HG02588 (cell line): Measurements from ENCODE around the gene CBLN3.

ENCODE experiments used
- ATAC-seq: cut with Tn5 transposase; IDR thresholded peaks from one replicate; pipeline ENCODE4 v1.9.1; 2021; ENCODE audit warnings: mild to moderate bottlenecking, moderate library complexity; ENCODE audit not compliant: unreplicated experiment

The CBLN3 gene

DNA sequence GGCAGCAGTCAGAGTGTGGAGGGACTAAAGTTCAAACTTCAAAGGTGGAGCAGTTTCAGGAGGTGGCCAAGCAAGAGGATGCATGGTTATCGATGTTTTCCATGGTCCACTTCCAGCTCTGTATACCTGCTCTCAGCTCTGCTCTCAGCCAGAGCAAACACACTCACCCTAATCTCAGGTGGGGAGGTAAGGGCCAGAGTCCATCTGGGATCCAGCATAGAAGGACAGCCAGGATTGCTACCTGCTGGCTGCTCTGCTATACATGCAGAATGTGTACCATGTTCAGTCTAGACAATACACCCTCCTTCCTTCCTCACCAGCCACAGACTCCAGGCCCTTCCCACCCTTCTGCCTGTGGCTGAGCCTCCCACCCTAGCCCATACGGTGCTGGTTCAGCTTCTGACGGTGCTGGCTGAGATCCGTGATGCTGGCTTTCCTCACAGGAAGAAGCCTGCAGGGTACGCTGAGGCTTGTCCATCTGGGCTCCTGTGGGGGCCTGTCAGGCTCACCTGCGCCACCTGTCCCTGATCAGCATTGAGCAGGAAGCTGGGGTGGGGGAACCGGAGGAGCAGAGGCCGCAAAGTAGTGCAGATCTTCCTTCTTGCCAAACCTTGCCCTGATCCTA, 2.4 kb downstream of the CBLN3 start:
- ATAC-seq: no peak

DNA sequence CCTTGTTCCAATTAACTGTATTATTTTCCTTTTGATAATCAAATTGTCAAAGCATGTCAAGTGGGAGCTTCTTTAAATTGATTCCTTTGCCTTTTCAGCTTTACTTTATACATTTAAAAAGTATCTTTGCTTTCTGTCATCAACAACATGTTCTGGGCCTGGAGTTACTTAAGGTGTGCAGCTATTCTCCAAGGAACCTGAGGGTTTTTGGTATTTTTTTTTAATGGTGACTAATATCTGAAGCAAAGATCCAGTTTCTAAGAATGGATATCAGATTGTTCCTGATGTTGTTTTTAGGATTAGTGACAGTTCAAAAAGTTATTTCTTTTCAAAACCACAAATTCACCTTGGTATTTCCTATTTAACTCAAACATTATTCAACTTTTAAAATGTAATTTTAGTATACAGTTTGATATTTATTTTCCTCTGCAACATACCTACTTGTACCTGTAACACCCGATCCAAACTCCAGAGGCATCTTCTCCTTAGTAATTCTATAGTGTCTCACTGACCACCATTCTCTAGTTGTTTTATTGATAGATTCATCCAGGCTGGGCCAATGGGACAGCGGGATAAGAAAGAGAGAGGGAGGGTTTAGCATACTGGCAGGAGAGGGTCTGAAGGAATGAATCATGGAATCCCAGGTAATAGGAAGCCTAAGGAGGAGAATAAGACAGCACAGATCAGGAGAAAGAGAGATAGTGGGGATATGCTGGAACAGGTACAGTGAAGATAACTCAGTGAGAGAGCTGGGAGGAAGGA, 3.1 kb downstream of the CBLN3 start:
- ATAC-seq: no peak

DNA sequence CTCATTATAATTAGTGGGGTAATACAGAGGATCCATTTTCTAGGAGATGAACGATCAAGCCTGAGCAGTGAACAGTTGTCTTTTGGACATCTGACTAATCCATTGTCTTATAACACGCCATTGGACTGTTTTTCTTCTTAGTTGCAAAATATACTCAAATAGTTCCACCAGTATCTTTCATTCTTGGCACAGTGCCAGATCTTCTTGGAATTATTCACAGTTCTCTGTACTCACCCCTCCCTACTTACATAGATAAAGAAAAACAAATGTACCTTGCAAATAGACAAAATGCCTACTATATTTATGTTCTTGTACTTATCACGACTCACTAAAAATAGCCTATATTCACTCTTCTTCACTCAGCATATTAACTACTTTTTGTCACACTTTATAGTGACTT, 3.8 kb downstream of the CBLN3 start:
- no peak for ATAC-seq

DNA sequence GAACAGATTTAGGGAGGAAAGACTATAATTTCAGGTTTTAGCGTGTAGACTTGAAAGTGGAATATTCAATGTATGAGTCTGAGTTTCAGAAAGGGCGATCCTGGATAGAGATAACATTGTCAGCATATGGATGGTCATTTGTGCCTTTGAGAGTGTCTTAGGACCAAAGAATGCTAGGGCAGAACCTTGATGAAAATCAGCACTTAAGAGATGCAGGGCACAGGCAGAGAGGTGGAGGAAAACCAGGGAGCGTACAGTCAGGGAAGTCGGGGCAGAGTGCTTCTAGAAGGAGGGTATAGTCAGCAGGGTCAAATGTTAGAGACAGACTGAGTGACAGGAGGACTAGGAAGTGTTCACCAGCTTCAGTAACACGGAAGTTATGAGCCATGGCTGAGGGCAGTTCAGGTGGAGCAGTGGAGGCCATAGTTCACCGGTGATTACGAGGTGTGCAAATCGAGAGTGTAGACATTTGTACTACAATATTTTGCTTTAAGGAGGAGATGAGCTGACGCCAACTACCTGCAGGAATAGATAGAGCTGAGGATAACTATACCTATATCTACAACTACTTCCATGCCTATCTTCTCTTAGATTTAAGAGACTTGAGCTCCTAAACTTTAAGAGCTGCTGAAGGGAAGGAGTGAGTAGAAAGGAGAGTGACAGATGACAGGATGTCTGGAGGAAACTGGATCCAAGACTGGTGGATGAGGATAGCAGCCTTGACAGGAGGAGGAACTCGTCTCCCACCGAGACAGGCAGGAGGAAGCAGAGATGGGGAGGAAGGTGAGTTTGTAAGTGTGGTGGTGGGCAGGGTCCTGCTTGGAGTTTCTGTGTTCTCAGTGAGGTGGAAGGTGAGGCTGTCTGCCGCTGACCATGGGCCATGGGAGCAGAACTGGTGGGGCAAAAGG, 6.5 kb downstream of the CBLN3 start:
- no peak for ATAC-seq

DNA sequence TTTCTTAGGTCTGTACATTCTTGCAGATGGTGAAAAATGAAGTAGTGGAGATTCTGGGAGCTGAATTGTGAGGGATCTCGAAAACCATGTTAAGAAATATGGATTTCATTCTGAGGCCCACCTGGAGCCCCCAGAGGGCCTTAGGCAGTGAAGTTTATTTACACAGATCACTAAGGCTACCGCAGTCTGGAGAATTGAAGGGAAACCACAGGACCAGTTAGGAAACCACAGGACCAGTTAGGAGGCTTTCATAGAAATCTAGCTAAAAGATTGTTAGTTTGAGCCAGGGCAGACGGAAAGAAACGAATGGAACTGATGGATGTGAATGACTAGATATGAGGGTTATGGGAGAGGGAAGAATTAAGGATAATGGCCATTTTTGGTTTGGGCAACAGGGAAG, 7.2 kb downstream of the CBLN3 start:
- ATAC-seq: no peak

DNA sequence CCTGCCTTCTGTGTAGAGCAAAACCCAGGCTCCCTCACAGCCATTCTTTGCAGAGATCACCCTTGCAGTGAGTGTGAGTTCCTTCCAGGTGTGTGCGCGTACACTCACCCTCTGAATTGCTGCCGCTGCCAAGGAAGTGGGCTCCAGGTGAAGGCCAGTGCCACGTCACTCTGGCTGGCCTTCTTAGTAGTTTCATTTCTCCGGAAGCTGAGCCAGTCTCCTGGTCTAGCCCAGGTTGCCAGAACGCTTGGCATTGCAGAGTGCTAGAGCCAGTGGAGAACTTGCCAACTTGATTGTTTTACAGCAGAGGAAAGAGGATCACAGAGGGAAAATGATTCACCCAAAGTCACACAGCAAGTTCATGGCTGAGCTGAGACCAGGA, 11.0 kb downstream of the CBLN3 start:
- ATAC-seq: no peak

DNA sequence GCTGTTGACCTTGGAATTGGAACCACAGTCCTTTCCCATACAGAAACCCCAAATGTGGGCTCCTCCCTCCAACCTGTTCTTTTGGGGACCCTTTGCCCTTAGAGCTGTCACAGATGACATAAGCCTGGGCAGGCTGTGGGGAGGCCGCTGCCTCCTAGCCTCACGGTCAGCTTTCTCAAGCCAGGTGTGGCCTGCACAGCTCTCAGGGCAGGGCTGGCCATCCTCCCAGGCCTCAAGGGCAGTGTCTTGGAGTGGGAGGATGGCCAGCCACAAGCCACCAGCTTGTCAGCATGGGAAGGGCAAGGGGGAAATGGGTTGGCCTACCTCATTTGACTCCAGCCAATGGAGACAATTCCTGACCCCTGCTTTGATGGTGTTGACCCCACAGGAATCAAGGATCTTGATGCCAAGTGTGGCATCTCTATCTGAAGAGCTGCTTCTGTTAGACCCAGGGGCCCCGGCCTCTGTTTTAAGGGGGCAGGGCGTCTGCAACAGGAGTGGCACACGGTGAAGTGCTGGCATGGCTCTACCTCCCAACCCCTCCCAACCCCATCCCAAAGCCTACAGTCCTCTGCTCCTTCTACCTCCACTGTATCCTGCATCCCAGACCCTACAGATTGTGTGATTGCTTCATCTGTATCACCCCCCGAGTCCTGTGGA, 11.5 kb downstream of the CBLN3 start:
- no peak for ATAC-seq

DNA sequence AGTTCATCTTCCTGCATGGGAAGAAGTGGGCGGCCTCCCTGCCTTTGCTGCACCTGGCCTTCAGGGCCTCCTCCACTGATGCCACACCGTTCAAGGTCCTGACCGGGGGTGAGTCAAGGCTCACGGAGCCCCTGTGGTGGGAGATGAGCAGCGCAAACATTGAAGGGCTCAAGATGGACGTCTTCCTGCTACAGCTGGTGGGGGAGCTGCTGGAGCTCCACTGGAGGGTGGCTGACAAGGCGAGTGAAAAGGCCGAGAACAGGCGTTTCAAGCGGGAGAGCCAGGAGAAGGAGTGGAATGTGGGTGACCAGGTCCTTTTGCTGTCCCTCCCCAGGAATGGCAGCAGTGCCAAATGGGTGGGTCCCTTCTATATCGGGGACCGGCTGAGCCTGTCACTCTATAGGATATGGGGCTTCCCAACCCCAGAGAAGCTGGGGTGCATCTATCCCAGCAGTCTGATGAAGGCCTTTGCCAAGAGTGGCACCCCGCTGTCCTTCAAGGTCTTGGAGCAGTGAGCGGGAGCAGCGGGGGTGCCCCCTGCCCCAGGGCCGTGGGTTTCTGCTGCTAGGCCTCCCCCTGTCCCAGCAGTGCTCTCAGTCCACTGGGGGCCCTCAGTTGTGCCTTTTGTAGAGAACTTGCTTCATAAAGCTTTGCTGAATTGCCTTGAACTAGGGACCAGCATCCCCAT, 12.4 kb downstream of the CBLN3 start:
- ATAC-seq: no peak

DNA sequence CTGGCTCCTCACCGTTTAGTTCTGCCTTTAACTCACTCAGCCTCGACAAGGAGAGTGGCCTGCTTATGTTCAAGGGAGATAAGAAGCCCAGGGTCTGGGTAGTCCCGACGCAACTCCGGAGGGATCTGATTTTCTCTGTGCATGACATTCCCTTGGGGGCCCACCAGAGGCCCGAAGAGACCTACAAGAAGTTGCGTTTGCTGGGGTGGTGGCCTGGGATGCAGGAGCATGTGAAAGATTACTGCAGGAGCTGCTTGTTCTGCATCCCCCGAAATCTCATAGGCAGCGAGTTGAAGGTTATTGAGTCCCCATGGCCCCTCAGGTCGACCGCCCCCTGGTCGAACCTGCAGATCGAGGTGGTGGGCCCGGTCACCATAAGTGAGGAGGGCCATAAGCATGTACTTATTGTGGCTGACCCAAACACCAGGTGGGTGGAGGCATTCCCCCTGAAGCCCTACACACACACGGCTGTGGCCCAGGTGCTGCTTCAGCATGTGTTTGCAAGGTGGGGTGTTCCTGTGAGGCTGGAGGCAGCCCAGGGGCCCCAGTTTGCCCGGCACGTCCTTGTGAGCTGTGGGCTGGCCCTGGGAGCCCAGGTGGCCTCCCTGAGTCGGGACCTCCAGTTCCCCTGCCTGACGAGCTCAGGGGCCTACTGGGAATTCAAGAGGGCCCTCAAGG, 13.1 kb downstream of the CBLN3 start:
- no peak for ATAC-seq

DNA sequence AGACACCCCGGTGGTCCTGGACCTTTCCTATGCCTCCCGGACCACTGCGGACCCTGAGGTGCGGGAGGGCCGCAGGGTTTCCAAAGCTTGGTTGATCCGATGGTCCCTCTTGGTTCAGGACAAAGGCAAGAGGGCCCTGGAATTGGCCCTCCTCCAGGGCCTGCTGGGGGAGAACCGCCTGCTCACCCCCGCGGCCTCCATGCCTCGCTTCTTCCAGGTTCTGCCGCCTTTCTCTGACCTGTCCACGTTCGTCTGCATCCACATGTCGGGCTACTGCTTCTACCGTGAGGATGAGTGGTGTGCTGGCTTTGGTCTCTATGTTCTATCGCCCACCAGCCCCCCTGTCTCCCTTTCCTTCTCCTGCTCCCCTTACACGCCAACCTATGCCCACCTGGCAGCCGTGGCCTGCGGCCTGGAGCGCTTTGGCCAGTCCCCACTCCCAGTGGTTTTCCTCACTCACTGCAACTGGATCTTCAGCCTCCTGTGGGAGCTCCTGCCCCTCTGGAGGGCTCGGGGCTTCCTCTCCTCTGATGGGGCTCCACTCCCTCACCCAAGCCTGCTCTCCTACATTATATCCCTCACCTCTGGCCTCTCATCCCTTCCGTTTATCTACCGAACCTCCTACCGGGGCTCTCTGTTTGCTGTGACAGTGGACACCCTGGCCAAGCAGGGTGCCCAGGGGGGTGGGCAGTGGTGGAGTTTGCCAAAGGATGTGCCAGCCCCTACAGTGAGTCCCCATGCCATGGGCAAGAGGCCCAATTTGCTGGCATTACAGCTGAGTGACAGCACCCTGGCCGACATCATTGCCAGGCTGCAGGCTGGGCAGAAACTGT, 13.8 kb downstream of the CBLN3 start:
- ATAC-seq: no peak

DNA sequence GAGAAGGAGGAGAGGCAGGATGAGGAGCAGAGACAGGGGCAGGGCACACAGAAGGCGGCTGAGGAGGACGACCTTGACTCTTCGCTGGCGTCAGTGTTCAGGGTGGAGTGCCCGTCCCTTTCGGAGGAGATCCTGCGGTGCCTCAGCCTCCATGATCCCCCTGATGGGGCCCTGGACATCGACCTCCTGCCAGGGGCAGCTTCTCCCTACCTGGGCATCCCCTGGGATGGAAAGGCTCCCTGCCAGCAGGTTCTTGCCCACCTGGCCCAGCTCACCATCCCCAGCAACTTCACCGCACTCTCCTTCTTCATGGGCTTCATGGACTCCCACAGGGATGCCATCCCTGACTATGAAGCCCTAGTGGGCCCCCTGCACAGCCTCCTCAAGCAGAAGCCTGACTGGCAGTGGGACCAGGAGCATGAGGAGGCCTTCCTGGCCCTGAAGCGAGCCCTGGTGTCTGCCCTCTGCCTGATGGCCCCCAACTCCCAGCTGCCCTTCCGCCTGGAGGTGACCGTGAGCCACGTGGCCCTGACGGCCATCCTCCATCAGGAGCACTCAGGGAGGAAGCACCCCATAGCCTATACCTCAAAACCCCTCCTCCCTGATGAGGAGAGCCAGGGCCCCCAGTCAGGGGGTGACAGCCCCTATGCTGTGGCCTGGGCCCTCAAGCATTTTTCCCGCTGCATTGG, 14.6 kb downstream of the CBLN3 start:
- ATAC-seq: no peak

DNA sequence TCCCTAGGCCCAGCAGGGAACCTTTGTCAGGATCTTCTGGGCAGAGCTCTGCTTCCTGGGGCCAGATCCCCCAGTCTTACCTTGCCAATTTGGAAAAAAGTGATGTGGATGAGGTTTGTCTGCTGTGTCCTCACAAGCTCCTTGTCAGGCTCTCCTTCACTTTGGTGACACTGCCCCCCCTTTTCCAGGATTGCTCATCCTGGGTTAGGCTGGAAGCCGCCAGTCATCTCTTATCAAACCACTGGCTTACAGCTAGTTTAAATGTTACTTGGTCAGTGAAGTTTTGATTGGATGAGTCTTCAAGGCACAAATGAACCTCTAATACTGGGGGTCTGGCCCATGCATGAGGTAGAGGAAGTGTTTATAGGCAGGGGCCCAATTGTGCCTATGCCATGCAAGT, 15.4 kb downstream of the CBLN3 start:
- ATAC-seq: no peak

DNA sequence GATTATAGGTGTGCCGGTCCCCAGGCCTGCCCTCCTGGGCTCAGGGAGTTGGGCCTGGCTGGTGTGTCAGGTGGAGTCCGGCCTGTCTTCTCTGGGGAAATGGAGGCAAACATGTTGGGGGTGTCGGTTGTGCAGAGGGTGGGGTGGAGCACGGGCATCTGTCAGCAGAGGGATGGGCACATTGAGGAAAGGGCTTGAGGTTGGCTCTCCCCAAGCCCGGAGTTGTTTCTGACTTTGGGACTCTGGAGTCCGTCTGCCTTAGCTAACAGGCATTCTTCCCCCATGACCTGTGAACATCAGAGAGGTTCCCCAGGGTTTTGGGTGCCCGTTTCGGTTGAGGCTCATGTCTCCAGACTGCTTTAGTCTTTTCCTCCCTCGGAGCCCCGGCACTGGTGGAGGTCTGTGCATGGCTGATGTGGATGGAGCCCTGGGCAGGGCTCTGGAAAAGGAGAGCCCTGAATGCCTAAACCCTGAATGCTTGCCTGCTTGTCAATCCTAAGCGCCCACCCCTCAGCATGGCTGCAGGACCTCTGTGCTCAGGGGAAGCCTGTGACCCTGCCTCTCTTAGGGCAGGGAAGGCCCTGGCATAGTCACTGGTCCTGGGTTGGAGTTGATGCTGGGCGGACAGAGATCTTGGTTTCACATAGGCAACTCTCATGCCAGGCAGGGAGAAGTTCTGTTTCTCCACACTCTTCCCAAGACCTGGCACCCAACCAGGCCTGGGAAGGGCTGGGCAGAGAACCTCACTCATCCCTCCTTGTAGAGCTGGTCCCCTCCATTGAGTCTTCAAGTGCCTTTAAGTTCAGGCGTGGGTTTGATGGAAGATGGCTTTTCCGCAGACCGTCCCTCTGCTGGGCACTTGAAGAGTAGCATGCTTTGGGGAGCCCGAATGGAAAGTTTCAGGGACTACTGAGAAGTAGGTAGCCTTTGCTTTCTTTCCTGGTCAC, 17.8 kb downstream of the CBLN3 start:
- peak; percentile 57 for ATAC-seq

DNA sequence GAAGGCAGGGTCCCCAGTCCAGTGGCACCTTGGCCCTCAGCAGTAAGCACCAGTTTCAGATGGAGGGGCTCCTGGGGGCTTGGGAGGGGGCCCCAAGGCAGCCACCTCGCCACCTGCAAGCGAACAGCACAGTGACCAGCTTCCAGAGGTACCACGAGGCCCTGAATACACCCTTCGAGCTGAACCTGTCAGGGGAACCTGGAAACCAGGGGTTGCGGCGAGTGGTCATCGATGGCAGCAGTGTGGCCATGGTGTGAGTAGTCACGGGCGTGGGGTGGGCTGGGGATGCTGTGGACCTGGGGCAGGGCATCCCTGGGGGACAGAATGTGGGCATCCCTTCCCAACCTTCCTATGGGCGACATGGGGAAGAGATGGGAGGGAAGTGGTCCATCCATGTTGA, 19.5 kb downstream of the CBLN3 start:
- ATAC-seq: no peak

DNA sequence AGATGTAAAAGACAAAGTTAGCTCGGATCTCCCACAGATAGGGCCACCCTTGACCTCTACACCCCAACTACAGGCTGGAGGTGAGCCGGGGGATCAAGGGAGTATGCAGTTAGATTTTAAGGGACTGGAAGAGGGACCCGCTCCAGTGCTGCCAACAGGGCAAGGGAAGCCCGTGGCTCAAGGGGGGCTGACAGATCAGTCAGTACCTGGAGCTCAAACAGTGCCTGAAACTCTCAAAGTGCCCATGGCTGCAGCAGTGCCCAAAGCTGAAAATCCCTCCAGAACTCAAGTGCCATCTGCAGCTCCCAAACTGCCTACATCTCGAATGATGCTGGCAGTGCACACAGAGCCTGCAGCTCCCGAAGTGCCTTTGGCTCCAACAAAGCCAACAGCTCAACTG, 20.3 kb downstream of the CBLN3 start:
- no peak for ATAC-seq

DNA sequence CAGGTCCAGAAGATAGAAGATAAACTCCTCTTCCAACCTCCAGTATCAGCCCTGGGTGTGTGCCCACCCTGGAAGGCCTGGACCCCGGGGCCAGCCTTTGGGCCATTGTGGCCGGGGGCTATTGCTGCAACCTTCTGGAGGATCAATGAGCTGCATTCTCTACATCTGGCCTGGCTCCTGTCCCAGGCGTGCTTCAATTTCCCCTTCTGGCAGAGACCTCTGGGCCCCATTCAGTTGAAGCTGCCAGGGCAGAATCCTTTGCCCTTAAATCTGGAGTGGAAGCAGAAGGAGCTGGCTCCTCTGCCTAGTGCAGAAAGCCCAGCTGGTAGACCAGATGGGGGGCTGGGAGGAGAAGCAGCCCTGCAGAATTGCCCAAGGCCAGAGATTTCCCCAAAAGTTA, 20.7 kb downstream of the CBLN3 start:
- ATAC-seq: no peak

DNA sequence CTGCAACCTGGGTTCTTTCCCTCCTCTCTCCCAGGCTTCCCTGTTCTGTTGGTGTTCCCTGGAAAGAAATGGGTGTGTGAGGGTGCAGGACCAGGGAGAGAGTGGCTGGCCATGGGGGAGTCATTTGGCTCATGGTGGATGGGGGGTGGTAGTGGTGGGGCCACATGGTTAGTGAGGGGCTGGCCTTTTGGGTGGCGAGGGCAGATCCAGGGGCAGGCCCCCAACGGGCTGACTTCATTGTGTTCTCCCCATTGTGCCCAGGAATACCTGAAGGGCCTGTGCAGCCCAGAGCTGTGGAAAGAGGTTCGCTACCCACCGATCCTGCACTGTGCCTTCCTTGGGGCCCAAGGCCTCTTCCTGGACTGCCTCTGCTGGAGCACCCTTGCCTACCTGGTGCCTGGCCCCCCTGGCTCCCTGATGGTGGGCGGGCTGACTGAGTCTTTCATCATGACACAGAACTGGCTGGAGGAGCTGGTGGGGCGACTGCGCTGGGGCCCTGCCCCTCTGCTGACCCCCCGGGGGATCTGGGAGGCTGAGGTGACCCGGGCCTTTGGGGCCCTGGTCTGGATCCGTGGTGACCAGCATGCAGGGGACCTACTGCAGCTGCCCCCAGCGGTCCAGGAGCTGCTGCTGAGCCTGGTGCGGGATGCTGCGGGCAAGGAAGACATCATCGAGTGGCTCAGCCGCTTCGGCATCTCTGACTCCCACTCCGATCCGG, 21.7 kb downstream of the CBLN3 start:
- ATAC-seq: no peak
